Prostate gland (tissue), 2 donors: ENCODE measurements around the gene NAV2.

ENCODE experiments used
- CTCF ChIP-seq, 4 experiments: fragments of 200-600 bp in 2 of 4; fragments of 450-650 bp in 2 of 4; sonication (generic) in 2 of 4; IDR thresholded peaks; 1 replicate in 3 of 4; 2 replicates in 1 of 4; pipeline ENCODE4 v1.5.1; 2016 to 2019; ENCODE audit warnings: antibody characterized with exemption in 4 of 4, mild to moderate bottlenecking in 2 of 4, moderate library complexity in 2 of 4
- POLR2A ChIP-seq: fragments of 450-650 bp; IDR thresholded peaks from one replicate; pipeline ENCODE4 v1.6.1; 2016; ENCODE audit warnings: antibody characterized with exemption, mild to moderate bottlenecking
- POLR2AphosphoS5 ChIP-seq: sonication (generic); formaldehyde crosslinking; IDR thresholded peaks from one replicate; pipeline ENCODE4 v1.6.1; 2017; ENCODE audit warnings: antibody characterized with exemption

GRCh38 chr11:19705936-19706335 is 6.7 kb upstream of the NAV2 start:
- TF ChIP-seq POLR2A: no peak
- no peak for TF ChIP-seq CTCF (IDR thresholded peaks at IDR 0.05)
- TF ChIP-seq POLR2AphosphoS5: no peak
